ENCODE results near the gene DCTPP1.

The DCTPP1 gene

DNA sequence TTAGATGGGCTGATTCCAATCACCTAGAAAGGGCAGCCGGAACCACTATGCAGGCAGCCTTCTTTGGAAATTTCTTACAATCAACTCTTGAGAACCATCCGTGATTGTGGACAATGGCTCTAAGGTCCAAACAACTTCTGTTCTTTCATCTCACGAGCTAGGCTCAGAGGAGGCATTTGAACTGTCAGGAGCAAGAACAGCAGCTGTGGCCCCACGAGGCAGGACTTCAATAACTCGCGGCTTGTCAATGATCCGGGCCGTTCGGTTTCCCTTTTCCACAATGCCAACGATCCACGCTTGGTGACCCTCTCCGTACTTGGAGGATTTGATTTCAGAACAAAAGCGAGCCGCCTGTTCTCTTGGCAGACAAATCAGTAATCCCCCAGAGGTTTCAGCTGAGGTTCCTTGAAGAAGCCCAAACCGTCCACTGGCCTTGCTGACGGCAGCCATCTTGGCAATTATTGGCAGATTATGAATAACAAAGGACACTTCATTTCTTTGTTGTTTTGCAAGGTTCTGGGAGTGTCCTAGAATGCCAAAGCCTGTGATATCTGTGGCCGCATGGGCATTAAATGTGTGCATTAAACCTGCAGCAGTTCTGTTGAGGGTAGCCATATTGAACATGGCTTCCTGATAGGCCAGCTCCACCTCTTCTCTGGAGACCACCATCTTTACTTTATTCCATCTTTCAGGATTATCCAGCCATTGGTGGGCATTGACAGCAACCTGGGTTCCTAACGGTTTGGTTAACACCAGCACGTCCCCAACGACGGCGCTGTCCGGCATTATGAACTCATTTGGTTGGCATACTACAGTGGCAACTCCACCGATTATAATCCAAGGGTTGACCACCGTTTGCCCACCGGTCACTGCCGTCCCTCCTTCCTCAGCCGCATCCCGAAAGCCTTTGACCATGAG, 14.7 kb upstream of the DCTPP1 start:
- TF ChIP-seq ISL1 (CRISPR knock-in tag; IDR thresholded peaks at IDR 0.05) (no peak), CSDC2 (CRISPR knock-in tag; IDR thresholded peaks at IDR 0.05) (no peak), RARB (CRISPR knock-in tag; IDR thresholded peaks at IDR 0.05) (no peak), SNAI2 (CRISPR knock-in tag; IDR thresholded peaks at IDR 0.05) (no peak), ESRRG (CRISPR knock-in tag; IDR thresholded peaks at IDR 0.05) (no peak), GLIS3 (CRISPR knock-in tag; IDR thresholded peaks at IDR 0.05) (no peak), PPARA (CRISPR knock-in tag; IDR thresholded peaks at IDR 0.05; ENCODE audit: borderline replicate concordance) (no peak), ZNF565 (CRISPR knock-in tag; conservative IDR thresholded peaks at IDR 0.05; ENCODE audit: low read depth) (no peak), ZFP30 (CRISPR knock-in tag; IDR thresholded peaks at IDR 0.05) (no peak), ZNF70 (CRISPR knock-in tag; IDR thresholded peaks at IDR 0.05) (no peak)
- TF ChIP-seq, protein P1, sequence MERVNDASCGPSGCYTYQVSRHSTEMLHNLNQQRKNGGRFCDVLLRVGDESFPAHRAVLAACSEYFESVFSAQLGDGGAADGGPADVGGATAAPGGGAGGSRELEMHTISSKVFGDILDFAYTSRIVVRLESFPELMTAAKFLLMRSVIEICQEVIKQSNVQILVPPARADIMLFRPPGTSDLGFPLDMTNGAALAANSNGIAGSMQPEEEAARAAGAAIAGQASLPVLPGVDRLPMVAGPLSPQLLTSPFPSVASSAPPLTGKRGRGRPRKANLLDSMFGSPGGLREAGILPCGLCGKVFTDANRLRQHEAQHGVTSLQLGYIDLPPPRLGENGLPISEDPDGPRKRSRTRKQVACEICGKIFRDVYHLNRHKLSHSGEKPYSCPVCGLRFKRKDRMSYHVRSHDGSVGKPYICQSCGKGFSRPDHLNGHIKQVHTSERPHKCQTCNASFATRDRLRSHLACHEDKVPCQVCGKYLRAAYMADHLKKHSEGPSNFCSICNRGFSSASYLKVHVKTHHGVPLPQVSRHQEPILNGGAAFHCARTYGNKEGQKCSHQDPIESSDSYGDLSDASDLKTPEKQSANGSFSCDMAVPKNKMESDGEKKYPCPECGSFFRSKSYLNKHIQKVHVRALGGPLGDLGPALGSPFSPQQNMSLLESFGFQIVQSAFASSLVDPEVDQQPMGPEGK (CRISPR knock-in tag; IDR thresholded peaks at IDR 0.05; ENCODE audit: borderline replicate concordance), result no peak
- no peak for ATAC-seq

DNA sequence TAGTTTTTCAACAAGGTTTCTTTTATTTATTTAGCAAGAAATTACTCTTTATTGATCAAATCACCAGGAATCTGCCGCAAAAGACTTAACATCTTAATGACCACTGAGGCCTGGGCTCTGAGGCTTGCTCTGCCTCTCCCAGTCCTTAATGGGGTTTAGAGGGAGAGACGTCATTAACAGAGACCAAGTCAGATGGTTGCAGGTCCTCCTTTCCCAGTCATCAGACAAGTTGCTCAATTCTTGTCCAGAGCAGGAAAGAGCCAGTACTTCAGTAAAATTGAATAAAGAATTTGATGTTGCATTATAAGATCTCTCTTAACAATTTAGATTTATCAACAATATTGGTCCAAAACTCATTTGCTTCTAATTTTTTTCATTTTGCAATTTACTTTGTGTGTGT, 13.8 kb upstream of the DCTPP1 start:
- ATAC-seq, result no peak
- TF ChIP-seq ZNF70 (CRISPR knock-in tag; IDR thresholded peaks at IDR 0.05) (no peak), ESRRG (CRISPR knock-in tag; IDR thresholded peaks at IDR 0.05) (no peak)
- TF ChIP-seq, protein P2, sequence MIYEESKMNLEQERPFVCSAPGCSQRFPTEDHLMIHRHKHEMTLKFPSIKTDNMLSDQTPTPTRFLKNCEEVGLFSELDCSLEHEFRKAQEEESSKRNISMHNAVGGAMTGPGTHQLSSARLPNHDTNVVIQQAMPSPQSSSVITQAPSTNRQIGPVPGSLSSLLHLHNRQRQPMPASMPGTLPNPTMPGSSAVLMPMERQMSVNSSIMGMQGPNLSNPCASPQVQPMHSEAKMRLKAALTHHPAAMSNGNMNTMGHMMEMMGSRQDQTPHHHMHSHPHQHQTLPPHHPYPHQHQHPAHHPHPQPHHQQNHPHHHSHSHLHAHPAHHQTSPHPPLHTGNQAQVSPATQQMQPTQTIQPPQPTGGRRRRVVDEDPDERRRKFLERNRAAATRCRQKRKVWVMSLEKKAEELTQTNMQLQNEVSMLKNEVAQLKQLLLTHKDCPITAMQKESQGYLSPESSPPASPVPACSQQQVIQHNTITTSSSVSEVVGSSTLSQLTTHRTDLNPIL (CRISPR knock-in tag; IDR thresholded peaks at IDR 0.05; ENCODE audit: low read depth), result no peak
- TF ChIP-seq, protein P3, sequence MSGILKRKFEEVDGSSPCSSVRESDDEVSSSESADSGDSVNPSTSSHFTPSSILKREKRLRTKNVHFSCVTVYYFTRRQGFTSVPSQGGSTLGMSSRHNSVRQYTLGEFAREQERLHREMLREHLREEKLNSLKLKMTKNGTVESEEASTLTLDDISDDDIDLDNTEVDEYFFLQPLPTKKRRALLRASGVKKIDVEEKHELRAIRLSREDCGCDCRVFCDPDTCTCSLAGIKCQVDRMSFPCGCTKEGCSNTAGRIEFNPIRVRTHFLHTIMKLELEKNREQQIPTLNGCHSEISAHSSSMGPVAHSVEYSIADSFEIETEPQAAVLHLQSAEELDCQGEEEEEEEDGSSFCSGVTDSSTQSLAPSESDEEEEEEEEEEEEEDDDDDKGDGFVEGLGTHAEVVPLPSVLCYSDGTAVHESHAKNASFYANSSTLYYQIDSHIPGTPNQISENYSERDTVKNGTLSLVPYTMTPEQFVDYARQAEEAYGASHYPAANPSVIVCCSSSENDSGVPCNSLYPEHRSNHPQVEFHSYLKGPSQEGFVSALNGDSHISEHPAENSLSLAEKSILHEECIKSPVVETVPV (CRISPR knock-in tag; IDR thresholded peaks at IDR 0.05), result no peak

DNA sequence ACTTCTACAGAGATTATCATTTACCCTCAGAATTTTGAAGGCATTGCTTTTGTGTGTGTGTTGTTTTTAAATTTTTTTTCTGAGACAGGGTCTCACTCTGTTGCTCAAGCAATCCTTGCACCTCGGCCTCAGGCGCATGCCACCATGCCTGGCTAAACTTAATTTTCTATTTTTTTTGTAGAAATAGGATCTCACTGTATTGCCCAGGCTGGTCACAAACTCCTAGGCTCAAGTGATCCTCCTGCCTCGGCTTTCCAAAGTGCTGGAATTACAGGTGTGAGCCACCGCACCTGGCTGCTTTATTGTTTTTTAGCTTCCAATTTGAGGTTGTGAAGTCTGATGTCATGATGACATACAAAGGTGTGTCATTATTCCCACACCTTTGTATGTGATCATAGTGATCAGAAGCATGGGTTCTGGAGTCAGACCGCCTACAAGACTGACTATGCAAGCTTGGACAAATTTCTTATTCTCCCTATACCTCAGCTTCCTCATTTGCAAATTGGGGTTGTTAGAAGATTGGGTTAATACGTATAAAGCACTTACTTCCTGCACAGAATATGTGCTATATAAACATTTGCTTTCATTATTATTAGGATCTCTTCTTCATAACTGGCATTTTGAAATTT, 10.0 kb upstream of the DCTPP1 start:
- no peak for ATAC-seq
- no peak for TF ChIP-seq ZC3H10 (CRISPR knock-in tag; IDR thresholded peaks at IDR 0.05)
- TF ChIP-seq BACH2 (CRISPR knock-in tag; IDR thresholded peaks at IDR 0.05; ENCODE audit: borderline replicate concordance), result no peak
- no peak for TF ChIP-seq ESRRG (CRISPR knock-in tag; IDR thresholded peaks at IDR 0.05)
- TF ChIP-seq GLIS3 (CRISPR knock-in tag; IDR thresholded peaks at IDR 0.05), result no peak
- TF ChIP-seq, protein P1 (CRISPR knock-in tag; IDR thresholded peaks at IDR 0.05; ENCODE audit: borderline replicate concordance), result no peak
- no peak for TF ChIP-seq ZFP3 (CRISPR knock-in tag; IDR thresholded peaks at IDR 0.05)
- no peak for TF ChIP-seq SNAI2 (CRISPR knock-in tag; IDR thresholded peaks at IDR 0.05)

DNA sequence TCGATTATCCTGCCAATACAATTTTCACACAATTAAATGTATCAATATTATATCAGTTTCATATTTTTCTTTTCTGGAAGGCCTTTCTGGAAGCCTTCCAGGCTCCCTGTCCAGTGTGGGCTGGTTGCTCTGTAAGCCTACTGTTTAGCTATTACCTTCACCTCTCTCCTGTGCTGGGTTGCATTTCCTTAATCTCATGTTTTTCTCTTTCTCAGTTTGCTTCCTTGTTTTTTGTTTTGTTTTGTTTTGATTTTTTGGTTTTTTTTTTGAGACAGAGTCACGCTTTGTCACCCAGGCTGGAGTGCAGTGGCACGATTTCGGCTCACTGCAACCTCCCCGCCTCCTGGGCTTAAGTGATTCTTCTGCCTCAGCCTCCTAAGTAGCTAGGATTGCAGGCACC, 9.0 kb upstream of the DCTPP1 start:
- ATAC-seq, result no peak
- TF ChIP-seq, protein P2 (CRISPR knock-in tag; IDR thresholded peaks at IDR 0.05; ENCODE audit: low read depth), result no peak
- TF ChIP-seq OSR1 (CRISPR knock-in tag; IDR thresholded peaks at IDR 0.05) (no peak), BACH2 (CRISPR knock-in tag; IDR thresholded peaks at IDR 0.05; ENCODE audit: borderline replicate concordance) (no peak), GLIS3 (CRISPR knock-in tag; IDR thresholded peaks at IDR 0.05) (no peak), ZNF565 (CRISPR knock-in tag; conservative IDR thresholded peaks at IDR 0.05; ENCODE audit: low read depth) (no peak)
